WTC11 (cell line): ENCODE measurements around the gene MAGEC1. TPM values are rescaled to one million over a fixed set of nuclear protein-coding genes. Genes with fewer than 3 reads are reported as not detected.

ENCODE experiments used
- ATAC-seq: fragments of 200-7000 bp; cut with Tn5 transposase; 2 replicates; pipeline ENCODE4 v1.10.0; 2021; ENCODE audit warnings: mild to moderate bottlenecking, moderate library complexity
- CTCF ChIA-PET: fragments of 300-600 bp; sonication (Branson Sonifier 250); formaldehyde crosslinking; loops from one replicate; lab custom pipeline; 2021; ENCODE audit warnings: antibody characterized with exemption; lab: Charles Lee
- POLR2A ChIA-PET: fragments of 350-600 bp; sonication (Branson Sonifier 250); formaldehyde crosslinking; loops from one replicate; lab custom pipeline; 2021; ENCODE audit warnings: antibody characterized with exemption; lab: Charles Lee
- DNase-seq: peaks from one replicate; pipeline ENCODE4 v3.0.0; 2021; ENCODE audit warnings: low spot score
- H3K27ac Mint-ChIP-seq: 2 replicates; pipeline ENCODE4 v1.8.0; 2021; ENCODE audit warnings: mixed read lengths
- H3K27me3 Mint-ChIP-seq: 2 replicates; pipeline ENCODE4 v1.8.0; 2021; ENCODE audit warnings: low read depth, mild to moderate bottlenecking, moderate library complexity, mixed read lengths
- H3K36me3 Mint-ChIP-seq: 2 replicates; pipeline ENCODE4 v1.8.0; 2021; ENCODE audit warnings: mixed read lengths
- H3K4me1 Mint-ChIP-seq: 2 replicates; pipeline ENCODE4 v1.8.0; 2022; ENCODE audit warnings: mixed read lengths
- H3K4me3 Mint-ChIP-seq: 2 replicates; pipeline ENCODE4 v1.8.0; 2021; ENCODE audit warnings: mild to moderate bottlenecking, moderate library complexity, mixed read lengths
- H3K9me3 Mint-ChIP-seq: 2 replicates; pipeline ENCODE4 v1.8.0; 2021; ENCODE audit warnings: mixed read lengths
- AFF4 ChIP-seq: sonication (generic); formaldehyde crosslinking; IDR thresholded peaks from 2 replicates; pipeline ENCODE4 v1.8.1; 2023; ENCODE audit warnings: mild to moderate bottlenecking, missing genetic modification reagents, borderline replicate concordance
- AR ChIP-seq: fragments of 250-450 bp; sonication (Bioruptor Pico); IDR thresholded peaks from 2 replicates; pipeline ENCODE4 v1.9.0; 2021; ENCODE audit warnings: mild to moderate bottlenecking
- ATF1 ChIP-seq: sonication (generic); formaldehyde crosslinking; IDR thresholded peaks from 2 replicates; pipeline ENCODE4 v1.8.1; 2023; ENCODE audit warnings: mild to moderate bottlenecking, moderate library complexity, missing genetic modification reagents
- CBFB ChIP-seq: sonication (generic); formaldehyde crosslinking; IDR thresholded peaks from 2 replicates; pipeline ENCODE4 v1.8.1; 2022; ENCODE audit warnings: mild to moderate bottlenecking, low read depth, missing genetic modification reagents
- CREB1 ChIP-seq: sonication (generic); formaldehyde crosslinking; IDR thresholded peaks from 2 replicates; pipeline ENCODE4 v1.8.0; 2023; ENCODE audit warnings: mild to moderate bottlenecking, missing genetic modification reagents
- CTCF ChIP-seq: fragments of 200-600 bp; IDR thresholded peaks from 2 replicates; pipeline ENCODE4 v1.8.0; 2022; ENCODE audit warnings: antibody characterized with exemption
- ERG ChIP-seq: fragments of 250-450 bp; sonication (Bioruptor Pico); IDR thresholded peaks from 2 replicates; pipeline ENCODE4 v1.8.0; 2021; ENCODE audit warnings: mild to moderate bottlenecking
- FOXJ3 ChIP-seq: sonication (generic); formaldehyde crosslinking; IDR thresholded peaks from 2 replicates; pipeline ENCODE4 v1.9.0; 2021; ENCODE audit warnings: missing genetic modification reagents, mild to moderate bottlenecking, borderline replicate concordance
- FOXP1 ChIP-seq: sonication (generic); formaldehyde crosslinking; IDR thresholded peaks from 2 replicates; pipeline ENCODE4 v1.8.0; 2022; ENCODE audit warnings: missing genetic modification reagents, mild to moderate bottlenecking, moderate library complexity, borderline replicate concordance
- GABPB1 ChIP-seq: sonication (generic); formaldehyde crosslinking; IDR thresholded peaks from 2 replicates; pipeline ENCODE4 v1.8.1; 2023; ENCODE audit warnings: mild to moderate bottlenecking, missing genetic modification reagents
- JAZF1 ChIP-seq: fragments of 250-450 bp; sonication (Bioruptor Pico); IDR thresholded peaks from 2 replicates; pipeline ENCODE4 v1.9.0; 2021; ENCODE audit warnings: moderate library complexity, mild to moderate bottlenecking, inconsistent platforms
- KAT7 ChIP-seq: sonication (generic); formaldehyde crosslinking; IDR thresholded peaks from 2 replicates; pipeline ENCODE4 v1.8.1; 2023; ENCODE audit warnings: missing genetic modification reagents, mild to moderate bottlenecking, borderline replicate concordance
- MAX ChIP-seq: sonication (generic); formaldehyde crosslinking; IDR thresholded peaks from 2 replicates; pipeline ENCODE4 v1.8.0; 2022; ENCODE audit warnings: mild to moderate bottlenecking, missing genetic modification reagents
- MXD4 ChIP-seq: fragments of 250-450 bp; sonication (Bioruptor Pico); IDR thresholded peaks from 2 replicates; pipeline ENCODE4 v1.8.0; 2021; ENCODE audit warnings: mild to moderate bottlenecking, moderate library complexity, borderline replicate concordance
- NFE2L1 ChIP-seq: sonication (generic); formaldehyde crosslinking; IDR thresholded peaks from 2 replicates; pipeline ENCODE4 v1.8.1; 2023; ENCODE audit warnings: missing genetic modification reagents
- PRRX2 ChIP-seq: fragments of 250-450 bp; sonication (Bioruptor Pico); IDR thresholded peaks from 2 replicates; pipeline ENCODE4 v1.8.0; 2021; ENCODE audit warnings: mild to moderate bottlenecking
- SMAD4 ChIP-seq: sonication (generic); formaldehyde crosslinking; IDR thresholded peaks from 2 replicates; pipeline ENCODE4 v1.8.0; 2022; ENCODE audit warnings: mild to moderate bottlenecking, missing genetic modification reagents
- STAT6 ChIP-seq: sonication (generic); formaldehyde crosslinking; conservative IDR thresholded peaks from 2 replicates; pipeline ENCODE4 v1.8.1; 2023; ENCODE audit warnings: mild to moderate bottlenecking, low read depth, missing genetic modification reagents, moderate library complexity
- TP53 ChIP-seq: sonication (generic); formaldehyde crosslinking; IDR thresholded peaks from 2 replicates; pipeline ENCODE4 v1.8.1; 2023; ENCODE audit warnings: mild to moderate bottlenecking, missing genetic modification reagents
- ZSCAN18 ChIP-seq: fragments of 250-450 bp; sonication (Bioruptor Pico); IDR thresholded peaks from 2 replicates; pipeline ENCODE4 v2.1.2; 2022; ENCODE audit warnings: mild to moderate bottlenecking, moderate library complexity
- total RNA-seq: library from RNA; stranded (reverse); gene quantifications from 3 replicates; pipeline ENCODE4 v1.2.3, GENCODE V29; 2021

Gene MAGEC1
- total RNA-seq, 1 experiment from 2014 or later: 0.07 TPM

- no peak for DNase-seq
- Mint-ChIP-seq H3K27me3 (peaks cover 2% of the 10 kb centered on the region; the same call in 1 of the 2 replicates), H3K36me3 (peaks cover 15% of the 10 kb centered on the region), H3K27ac (no peak overlapping the region), H3K4me3 (no peak overlapping the region), H3K4me1 (no peaks in the 10 kb centered on the region), H3K9me3 (peaks cover 25% of the 10 kb centered on the region)
- TF ChIP-seq NFE2L1 (CRISPR knock-in tag): no peak
- TF ChIP-seq ATF1 (CRISPR knock-in tag): no peak
- no peak for TF ChIP-seq MXD4
- TF ChIP-seq ZSCAN18 (CRISPR knock-in tag): no peak
- no peak for TF ChIP-seq CTCF
- no peak for TF ChIP-seq SMAD4 (CRISPR knock-in tag)
- no peak for TF ChIP-seq MAX (CRISPR knock-in tag)
- TF ChIP-seq ERG (CRISPR knock-in tag): no peak
- TF ChIP-seq CREB1 (CRISPR knock-in tag): no peak
- TF ChIP-seq JAZF1 (CRISPR knock-in tag): no peak
- TF ChIP-seq FOXP1 (CRISPR knock-in tag): no peak
- no peak for TF ChIP-seq STAT6
- TF ChIP-seq TP53 (CRISPR knock-in tag): no peak
- no peak for TF ChIP-seq GABPB1 (CRISPR knock-in tag)
- no peak for TF ChIP-seq PRRX2
- TF ChIP-seq AFF4: no peak
- no peak for TF ChIP-seq CBFB (CRISPR knock-in tag)
- no peak for TF ChIP-seq AR (CRISPR knock-in tag)
- no peak for TF ChIP-seq KAT7 (CRISPR knock-in tag)
- TF ChIP-seq FOXJ3 (CRISPR knock-in tag): no peak
- CTCF ChIA-PET: no interaction called here
- POLR2A ChIA-PET: no interaction called here
- ATAC-seq: no peak
These were observed 48.9 kb downstream of the MAGEC1 start for GRCh38 chrX:141952603-141953002.
